H9 (cell line): Measurements from ENCODE around the gene HNF4A. TPM values are rescaled to one million over a fixed set of nuclear protein-coding genes. Genes with fewer than 3 reads are reported as not detected.

Source experiments
- DNase-seq: peaks from one replicate; pipeline ENCODE4 v3.0.0-alpha.2; 2017
- H2AFZ ChIP-seq: one replicate; pipeline ENCODE4 v1.6.1; 2013; ENCODE audit warnings: mild to moderate bottlenecking, low read length, control low read depth, moderate library complexity
- H2AK5ac ChIP-seq: 2 replicates; pipeline ENCODE4 v1.6.1; 2013; ENCODE audit warnings: low read length, control low read depth, mixed read lengths; ENCODE audit not compliant: insufficient read length
- H2BK120ac ChIP-seq: one replicate; pipeline ENCODE4 v1.6.1; 2013; ENCODE audit warnings: low read depth, mild to moderate bottlenecking, low read length, control low read depth, inconsistent platforms; ENCODE audit not compliant: poor library complexity, severe bottlenecking
- H2BK12ac ChIP-seq: 2 replicates; pipeline ENCODE4 v1.6.1; 2013; ENCODE audit warnings: low read length, control low read depth, mixed read lengths, low read depth; ENCODE audit not compliant: insufficient read length
- H2BK15ac ChIP-seq: 2 replicates; pipeline ENCODE4 v1.6.1; 2013; ENCODE audit warnings: low read depth, low read length, control low read depth
- H2BK20ac ChIP-seq: one replicate; pipeline ENCODE4 v1.6.1; 2013; ENCODE audit warnings: low read depth, mild to moderate bottlenecking, low read length, control low read depth, inconsistent platforms; ENCODE audit not compliant: poor library complexity, severe bottlenecking
- H2BK5ac ChIP-seq: 2 replicates; pipeline ENCODE4 v1.6.1; 2013; ENCODE audit warnings: low read length, control low read depth, mixed read lengths; ENCODE audit not compliant: insufficient read length
- H3K14ac ChIP-seq: 2 replicates; pipeline ENCODE4 v1.6.1; 2013; ENCODE audit warnings: low read length, control low read depth; ENCODE audit not compliant: insufficient read depth
- H3K18ac ChIP-seq: 2 replicates; pipeline ENCODE4 v1.6.1; 2013; ENCODE audit warnings: low read depth, mild to moderate bottlenecking, mixed read lengths, low read length, control low read depth; ENCODE audit not compliant: insufficient read length
- H3K23ac ChIP-seq: 2 replicates; pipeline ENCODE4 v1.6.1; 2013; ENCODE audit warnings: low read length, control low read depth, mixed read lengths, low read depth; ENCODE audit not compliant: insufficient read length
- H3K23me2 ChIP-seq: 2 replicates; pipeline ENCODE4 v1.6.1; 2013; ENCODE audit warnings: low read depth, mild to moderate bottlenecking, mixed read lengths, low read length, control low read depth; ENCODE audit not compliant: insufficient read length, poor library complexity, severe bottlenecking
- H3K27ac ChIP-seq: 2 replicates; pipeline ENCODE4 v1.5.1; 2013; ENCODE audit warnings: low read length, control low read depth, mixed read lengths, low read depth; ENCODE audit not compliant: insufficient read length
- H3K27me3 ChIP-seq: 2 replicates; pipeline ENCODE4 v1.6.1; 2013; ENCODE audit warnings: low read length, control low read depth, inconsistent platforms; ENCODE audit not compliant: insufficient read depth
- H3K4ac ChIP-seq: 2 replicates; pipeline ENCODE4 v1.6.1; 2013; ENCODE audit warnings: low read depth, mild to moderate bottlenecking, control low read depth, inconsistent platforms, low read length, moderate library complexity
- H3K4me1 ChIP-seq: 2 replicates; pipeline ENCODE4 v1.6.1; 2013; ENCODE audit warnings: low read length, control low read depth, inconsistent platforms; ENCODE audit not compliant: insufficient read depth
- H3K4me2 ChIP-seq: 2 replicates; pipeline ENCODE4 v1.6.1; 2013; ENCODE audit warnings: low read length, control low read depth, mixed read lengths; ENCODE audit not compliant: insufficient read length, insufficient read depth
- H3K56ac ChIP-seq: 2 replicates; pipeline ENCODE4 v1.6.1; 2013; ENCODE audit warnings: low read depth, mild to moderate bottlenecking, mixed read lengths, low read length, control low read depth; ENCODE audit not compliant: insufficient read length
- H3K79me1 ChIP-seq: 2 replicates; pipeline ENCODE4 v1.6.1; 2013; ENCODE audit warnings: low read depth, mild to moderate bottlenecking, moderate library complexity, low read length, control low read depth, inconsistent platforms; ENCODE audit not compliant: insufficient read depth, poor library complexity, severe bottlenecking
- H3K79me2 ChIP-seq: 2 replicates; pipeline ENCODE4 v1.6.1; 2013; ENCODE audit warnings: low read length, control low read depth, inconsistent platforms; ENCODE audit not compliant: insufficient read depth
- H3K9ac ChIP-seq: 2 replicates; pipeline ENCODE4 v1.6.1; 2013; ENCODE audit warnings: low read length, control low read depth, mixed read lengths; ENCODE audit not compliant: insufficient read length; ENCODE audit errors: extremely low read depth
- H3K9me3 ChIP-seq: one replicate; pipeline ENCODE4 v1.6.1; 2013; ENCODE audit warnings: low read depth, low read length, inconsistent platforms; ENCODE audit not compliant: control insufficient read depth
- H3T11ph ChIP-seq: one replicate; pipeline ENCODE4 v1.6.1; 2013; ENCODE audit warnings: mild to moderate bottlenecking, low read length, control low read depth, inconsistent platforms
- H4K20me1 ChIP-seq: one replicate; pipeline ENCODE4 v1.6.1; 2013; ENCODE audit not compliant: control insufficient read depth, insufficient read length, insufficient read depth
- H4K5ac ChIP-seq: 2 replicates; pipeline ENCODE4 v1.6.1; 2013; ENCODE audit warnings: low read depth, mild to moderate bottlenecking, mixed read lengths, low read length, control low read depth; ENCODE audit not compliant: insufficient read length
- H4K8ac ChIP-seq: replicated peaks from 2 replicates; pipeline ENCODE4 v1.6.1; 2013; ENCODE audit warnings: low read length, control low read depth, mixed read lengths, low read depth; ENCODE audit not compliant: insufficient read length
- H4K91ac ChIP-seq: 2 replicates; pipeline ENCODE4 v1.6.1; 2013; ENCODE audit warnings: low read depth, mild to moderate bottlenecking, moderate library complexity, mixed read lengths, low read length, control low read depth; ENCODE audit not compliant: insufficient read length
- H3K27ac Mint-ChIP-seq, 3 experiments: 2 replicates in 2 of 3; 3 replicates in 1 of 3; pipeline ENCODE4 v1.8.0; 2020 to 2021; ENCODE audit warnings: mixed read lengths in 3 of 3, mild to moderate bottlenecking in 1 of 3, moderate library complexity in 1 of 3
- H3K27me3 Mint-ChIP-seq: 2 replicates; pipeline ENCODE4 v1.8.0; 2021; ENCODE audit warnings: low read depth, mild to moderate bottlenecking, moderate library complexity, mixed read lengths
- H3K36me3 Mint-ChIP-seq, 3 experiments: 2 replicates in 2 of 3; 3 replicates in 1 of 3; pipeline ENCODE4 v1.8.0; 2020 to 2021; ENCODE audit warnings: low read depth in 3 of 3, mixed read lengths in 3 of 3; ENCODE audit not compliant: insufficient read depth in 1 of 3
- H3K4me1 Mint-ChIP-seq, 2 experiments: 2 replicates each; pipeline ENCODE4 v1.8.0; 2020; ENCODE audit warnings: mixed read lengths in 2 of 2
- H3K4me3 Mint-ChIP-seq, 2 experiments: 2 replicates in 1 of 2; 3 replicates in 1 of 2; pipeline ENCODE4 v1.8.0; 2020 to 2021; ENCODE audit warnings: mild to moderate bottlenecking in 2 of 2, mixed read lengths in 2 of 2, moderate library complexity in 1 of 2
- H3K9me3 Mint-ChIP-seq, 2 experiments: 2 replicates in 1 of 2; 3 replicates in 1 of 2; pipeline ENCODE4 v1.8.0; 2020; ENCODE audit warnings: mild to moderate bottlenecking in 2 of 2, mixed read lengths in 2 of 2, moderate library complexity in 1 of 2
- CTCF ChIP-seq: fragments of 200-600 bp; sonication (generic); conservative IDR thresholded peaks from 3 replicates; pipeline ENCODE4 v1.8.0; 2021; ENCODE audit warnings: antibody characterized with exemption, mild to moderate bottlenecking
- WGBS: extraction: QIAGEN DNeasy Blood & Tissue Kit; methylation state at CpG from one replicate; pipeline ENCODE4 v1.1.7; 2013; ENCODE audit warnings: missing lambda C conversion rate, low lambda C conversion rate, mixed read lengths; ENCODE audit not compliant: insufficient read length; ENCODE audit errors: extremely low coverage; 5-methylcytosine and 5-hydroxymethylcytosine counted together
- total RNA-seq: library from RNA; stranded (reverse); gene quantifications from 2 replicates; pipeline ENCODE4 v1.2.1, GENCODE V29; 2021

HNF4A gene
- total RNA-seq, 1 experiment from 2014 or later: not detected

GRCh38 chr20:44424039-44424495 lies 68.6 kb downstream of the HNF4A start:
- Mint-ChIP-seq H3K27me3 (peaks cover 8% of the 10 kb centered on the region), H3K4me3 (no peak overlapping the region), H3K36me3 (no peaks in the 10 kb centered on the region), H3K4me1 (no peaks in the 10 kb centered on the region), H3K27ac (no peak overlapping the region), H3K9me3 (no peaks in the 10 kb centered on the region)
- Histone ChIP-seq H3K23ac (no peak overlapping the region), H3K56ac (no peak overlapping the region), H3K4ac (no peak overlapping the region), H3K23me2 (no peaks in the 10 kb centered on the region), H2BK5ac (no peak overlapping the region), H3T11ph (no peak overlapping the region), H3K79me2 (no peaks in the 10 kb centered on the region), H2AFZ (no peak overlapping the region), H4K5ac (no peak overlapping the region), H3K79me1 (no peaks in the 10 kb centered on the region), H4K20me1 (no peaks in the 10 kb centered on the region), H3K9me3 (no peaks in the 10 kb centered on the region), H3K14ac (no peak overlapping the region), H3K27ac (no peak overlapping the region), H3K9ac (no peak overlapping the region), H2BK15ac (no peak overlapping the region), H2BK12ac (no peak overlapping the region), H3K4me2 (no peak overlapping the region), H2BK20ac (no peak overlapping the region), H2AK5ac (no peak overlapping the region), H4K8ac (no peak overlapping the region), H3K18ac (no peak overlapping the region), H2BK120ac (no peak overlapping the region), H3K4me1 (no peaks in the 10 kb centered on the region), H3K27me3 (no peaks in the 10 kb centered on the region; the same call in 1 of the 2 replicates), H4K91ac (no peak overlapping the region)
- no peak for TF ChIP-seq CTCF
- WGBS: no CpG with 5 or more reads among the region's 14 CpGs
- no peak for DNase-seq
